KOPT-K1 (cell line): Measurements from ENCODE around the gene STRADA.

ENCODE experiments used
- H3K27ac ChIP-seq: fragments of 200-600 bp; sonication (generic); 2 replicates; pipeline ENCODE4 v1.5.1; 2016; ENCODE audit warnings: antibody characterized with exemption, mild to moderate bottlenecking, low read depth, low read length; ENCODE audit not compliant: poor library complexity, severe bottlenecking
- H3K36me3 ChIP-seq: fragments of 200-600 bp; sonication (generic); 2 replicates; pipeline ENCODE4 v1.5.1; 2017; ENCODE audit warnings: antibody characterized with exemption, mild to moderate bottlenecking, low read length, moderate library complexity; ENCODE audit not compliant: insufficient read depth
- H3K9me3 ChIP-seq: fragments of 200-600 bp; sonication (generic); 2 replicates; pipeline ENCODE4 v1.5.1; 2017; ENCODE audit warnings: antibody characterized with exemption, low read length, mild to moderate bottlenecking; ENCODE audit not compliant: insufficient read depth, poor library complexity, severe bottlenecking

Gene STRADA

GRCh38 chr17:63657786-63658185, 83.8 kb downstream of the STRADA start:
- H3K36me3 ChIP-seq, result peaks cover 61% of the 10 kb centered on the region
- H3K9me3 ChIP-seq, result no peaks in the 10 kb centered on the region
- H3K27ac ChIP-seq, result no peak overlapping the region

GRCh38 chr17:63653050-63653449, 88.5 kb downstream of the STRADA start:
- H3K9me3 ChIP-seq, result no peaks in the 10 kb centered on the region
- H3K27ac ChIP-seq, result no peak overlapping the region
- H3K36me3 ChIP-seq, result peaks cover 45% of the 10 kb centered on the region
